IMR-90 (cell line): ENCODE measurements around the gene VPS50. TPM values are rescaled to one million over a fixed set of nuclear protein-coding genes. Genes with fewer than 3 reads are reported as not detected.

ENCODE experiments used
- ATAC-seq: fragments of 200-7000 bp; cut with Tn5 transposase; 2 replicates; pipeline ENCODE4 v1.9.1; 2020; ENCODE audit warnings: low read depth, mild to moderate bottlenecking, moderate library complexity
- BruUV-seq: library from RNA; stranded (reverse); fragments of 400-500 nt; replicated peaks from 2 replicates; lab custom pipeline; 2021; lab: Mats Ljungman, UMichigan
- CTCF ChIA-PET: fragments of 300-600 bp; formaldehyde crosslinking; extraction: SDS; loops from one replicate; lab custom pipeline; 2021; ENCODE audit warnings: antibody characterized with exemption; lab: Yijun Ruan, JAX
- POLR2A ChIA-PET: fragments of 300-600 bp; sonication (Branson Sonifier 250); formaldehyde crosslinking; loops from one replicate; lab custom pipeline; 2022; ENCODE audit warnings: antibody characterized with exemption; ENCODE audit not compliant: unreplicated experiment; lab: Charles Lee
- DNase-seq: peaks from one replicate; pipeline ENCODE4 v3.0.0; 2013
- H2AFZ ChIP-seq: replicated peaks from 2 replicates; pipeline ENCODE3; 2013; ENCODE audit warnings: low read length, mild to moderate bottlenecking; ENCODE audit not compliant: poor library complexity
- H2AK5ac ChIP-seq: 2 replicates; pipeline ENCODE4 v1.6.1; 2013; ENCODE audit warnings: low read depth, low read length, inconsistent platforms
- H2AK9ac ChIP-seq: replicated peaks from 2 replicates; pipeline ENCODE3; 2013; ENCODE audit warnings: mild to moderate bottlenecking, low read depth, low read length, moderate library complexity; ENCODE audit not compliant: poor library complexity
- H2BK120ac ChIP-seq: 2 replicates; pipeline ENCODE4 v1.6.1; 2013; ENCODE audit warnings: low read depth, low read length, inconsistent platforms
- H2BK15ac ChIP-seq: 3 replicates; pipeline ENCODE4 v1.6.1; 2013; ENCODE audit warnings: low read depth, low read length, inconsistent platforms
- H2BK20ac ChIP-seq: 2 replicates; pipeline ENCODE4 v1.6.1; 2013; ENCODE audit warnings: low read depth, mild to moderate bottlenecking, inconsistent platforms, low read length, moderate library complexity
- H2BK5ac ChIP-seq: 2 replicates; pipeline ENCODE4 v1.6.1; 2013; ENCODE audit warnings: mild to moderate bottlenecking, low read depth, low read length, inconsistent platforms; ENCODE audit not compliant: poor library complexity, severe bottlenecking
- H3K14ac ChIP-seq: replicated peaks from 2 replicates; pipeline ENCODE4 v1.6.1; 2013; ENCODE audit warnings: low read depth, low read length, inconsistent platforms
- H3K18ac ChIP-seq: 2 replicates; pipeline ENCODE4 v1.6.1; 2013; ENCODE audit warnings: low read depth, low read length, control low read depth
- H3K23ac ChIP-seq: 2 replicates; pipeline ENCODE4 v1.6.1; 2013; ENCODE audit warnings: low read depth, low read length, inconsistent platforms
- H3K27ac ChIP-seq: 2 replicates; pipeline ENCODE4 v1.5.1; 2013; ENCODE audit warnings: mild to moderate bottlenecking, control low read depth, low read length; ENCODE audit not compliant: insufficient read depth
- H3K27me3 ChIP-seq: 2 replicates; pipeline ENCODE4 v1.6.1; 2013; ENCODE audit warnings: low read length; ENCODE audit not compliant: control insufficient read depth, insufficient read depth
- H3K36me3 ChIP-seq: 2 replicates; pipeline ENCODE4 v1.6.1; 2013; ENCODE audit warnings: low read length, mixed read lengths; ENCODE audit not compliant: control insufficient read depth, insufficient read depth
- H3K4ac ChIP-seq: 2 replicates; pipeline ENCODE4 v1.6.1; 2013; ENCODE audit warnings: low read depth, low read length, inconsistent platforms
- H3K4me1 ChIP-seq: 2 replicates; pipeline ENCODE4 v1.6.1; 2013; ENCODE audit warnings: low read length, mixed read lengths; ENCODE audit not compliant: control insufficient read depth, insufficient read depth
- H3K4me2 ChIP-seq: 2 replicates; pipeline ENCODE4 v1.6.1; 2013; ENCODE audit warnings: low read depth, mild to moderate bottlenecking, control low read depth, low read length, moderate library complexity
- H3K4me3 ChIP-seq: 2 replicates; pipeline ENCODE4 v1.5.1; 2013; ENCODE audit warnings: low read depth, mild to moderate bottlenecking, control low read depth, low read length, moderate library complexity; ENCODE audit not compliant: insufficient read depth
- H3K56ac ChIP-seq: 2 replicates; pipeline ENCODE4 v1.6.1; 2013; ENCODE audit warnings: low read length, inconsistent platforms; ENCODE audit not compliant: insufficient read depth; ENCODE audit errors: extremely low read depth
- H3K79me1 ChIP-seq, 2 experiments: 2 replicates each; pipeline ENCODE4 v1.6.1; 2013; ENCODE audit warnings: low read length in 2 of 2, inconsistent platforms in 1 of 2, low read depth in 1 of 2
- H3K9ac ChIP-seq: 2 replicates; pipeline ENCODE4 v1.6.1; 2013; ENCODE audit warnings: low read depth, low read length, control low read depth
- H3K9me1 ChIP-seq: 2 replicates; pipeline ENCODE4 v1.6.1; 2013; ENCODE audit warnings: low read length, inconsistent platforms; ENCODE audit not compliant: insufficient read depth
- H3K9me3 ChIP-seq: 2 replicates; pipeline ENCODE4 v1.6.1; 2013; ENCODE audit warnings: low read length; ENCODE audit not compliant: control insufficient read depth, insufficient read depth
- H4K20me1 ChIP-seq: 2 replicates; pipeline ENCODE4 v1.6.1; 2013; ENCODE audit warnings: low read length, inconsistent platforms; ENCODE audit not compliant: insufficient read depth
- H4K5ac ChIP-seq: 2 replicates; pipeline ENCODE4 v1.6.1; 2013; ENCODE audit warnings: mild to moderate bottlenecking, low read depth, low read length, control low read depth
- H4K8ac ChIP-seq, 2 experiments: 2 replicates each; pipeline ENCODE4 v1.6.1; 2013; ENCODE audit warnings: low read depth in 2 of 2, low read length in 2 of 2, control low read depth in 1 of 2, inconsistent platforms in 1 of 2
- H4K91ac ChIP-seq: 2 replicates; pipeline ENCODE4 v1.6.1; 2013; ENCODE audit warnings: low read depth, low read length, inconsistent platforms; ENCODE audit not compliant: insufficient read depth
- CEBPB ChIP-seq: IDR thresholded peaks from 2 replicates; pipeline ENCODE4 v1.6.1; 2012; ENCODE audit warnings: low read depth, low read length, improper control_type of control experiment
- CHD1 ChIP-seq: IDR thresholded peaks from 2 replicates; pipeline ENCODE4 v1.6.1; 2012; ENCODE audit warnings: low read depth, low read length, improper control_type of control experiment
- ELK1 ChIP-seq: fragments of 150-350 bp; IDR thresholded peaks from 2 replicates; pipeline ENCODE4 v1.6.1; 2016; ENCODE audit warnings: low read depth, mild to moderate bottlenecking, low read length, moderate library complexity, borderline replicate concordance
- FOS ChIP-seq: fragments of 150-350 bp; IDR thresholded peaks from 2 replicates; pipeline ENCODE4 v1.6.1; 2016; ENCODE audit warnings: low read depth, low read length
- MAFK ChIP-seq: IDR thresholded peaks from 2 replicates; pipeline ENCODE4 v1.6.1; 2012; ENCODE audit warnings: low read depth, low read length, improper control_type of control experiment
- MAZ ChIP-seq: IDR thresholded peaks from 2 replicates; pipeline ENCODE4 v1.6.1; 2012; ENCODE audit warnings: low read depth, mild to moderate bottlenecking, low read length, improper control_type of control experiment, moderate library complexity, borderline replicate concordance
- MXI1 ChIP-seq: IDR thresholded peaks from 2 replicates; pipeline ENCODE4 v1.6.1; 2012; ENCODE audit warnings: low read depth, mild to moderate bottlenecking, low read length, moderate library complexity, borderline replicate concordance
- NFE2L2 ChIP-seq: fragments of 150-350 bp; IDR thresholded peaks from 2 replicates; pipeline ENCODE4 v1.6.1; 2016; ENCODE audit warnings: low read depth, mild to moderate bottlenecking, low read length
- RAD21 ChIP-seq: IDR thresholded peaks from 2 replicates; pipeline ENCODE4 v1.6.1; 2012; ENCODE audit warnings: low read length, improper control_type of control experiment
- RFX5 ChIP-seq: IDR thresholded peaks from 2 replicates; pipeline ENCODE4 v1.8.0; 2012; ENCODE audit warnings: low read depth, mild to moderate bottlenecking, low read length, moderate library complexity
- WGBS, 2 experiments: methylation state at CpG; one replicate each; pipeline versions ENCODE4 v1.1.5 to v1.1.7; 2013; ENCODE audit warnings: missing lambda C conversion rate in 2 of 2; ENCODE audit not compliant: insufficient read length in 1 of 2; ENCODE audit errors: extremely low coverage in 2 of 2; 5-methylcytosine and 5-hydroxymethylcytosine counted together
- dilution Hi-C: fragments of 300-500 bp; cut with HindIII; formaldehyde crosslinking; loops from one replicate; pipeline ENCODE4 v1.14.3; 2018; ENCODE audit warnings: low sequenced_read_pairs; ENCODE audit not compliant: unreplicated experiment
- in situ Hi-C: fragments of 300-500 bp; cut with MboI; formaldehyde crosslinking; loops from 3 replicates; pipeline ENCODE4 v1.14.3; 2019; ENCODE audit warnings: low sequenced_read_pairs, inconsistent platforms, mixed read lengths
- intact Hi-C: fragments of 100-400 bp; cut with micrococcal nuclease; formaldehyde crosslinking; loops from 2 replicates; pipeline ENCODE4 v1.10.0; 2022
- polyA plus RNA-seq, 3 experiments: library from polyadenylated mRNA; depleted of rRNA; stranded (reverse); fragments of >200 nt; gene quantifications; 2 replicates each; pipeline ENCODE4 v1.2.3, GENCODE V29; 2012; ENCODE audit warnings: low replicate concordance in 1 of 3
- total RNA-seq: library from RNA; depleted of rRNA; stranded (reverse); fragments of >200 nt; gene quantifications from 2 replicates; pipeline ENCODE4 v1.2.3, GENCODE V29; 2012

The VPS50 gene
- total and polyA plus RNA-seq, 2 of the 4 experiments (the other 2 are of a cell fraction): 7.1 to 22.0 TPM

GRCh38 chr7:93364806-93365205, 132.6 kb downstream of the VPS50 start:
- H3K4me1 ChIP-seq: no peaks in the 10 kb centered on the region
- H2AK5ac ChIP-seq: no peak overlapping the region
- no peak overlapping the region for H2BK20ac ChIP-seq
- BruUV-seq: no TSS peak
- no peaks in the 10 kb centered on the region for H3K27me3 ChIP-seq
- H3K27ac ChIP-seq: no peak overlapping the region
- H3K79me1 ChIP-seq: no peaks in the 10 kb centered on the region
- H2AK9ac ChIP-seq: no peak overlapping the region
- H3K9me1 ChIP-seq: no peaks in the 10 kb centered on the region
- no CpG with 5 or more reads among the region's 1 CpG for WGBS, 2 experiments
- H3K18ac ChIP-seq: no peak overlapping the region
- no peaks in the 10 kb centered on the region for H3K36me3 ChIP-seq
- H2AFZ ChIP-seq: no peak overlapping the region
- in situ Hi-C loops (loop anchor here (5.0 kb wide), 1 partner anchor 98 kb away; no protein-coding TSS in a partner anchor), dilution Hi-C loops (no loop called here), intact Hi-C loops (no loop called here)
- TF ChIP-seq MAZ (no peak), CHD1 (no peak), RFX5 (no peak), MAFK (no peak), MXI1 (no peak), ELK1 (no peak), NFE2L2 (no peak), FOS (no peak), RAD21 (no peak), CEBPB (no peak)
- H2BK5ac ChIP-seq: no peak overlapping the region
- POLR2A ChIA-PET: no interaction called here
- H4K91ac ChIP-seq: no peak overlapping the region
- no peaks in the 10 kb centered on the region for H3K9me3 ChIP-seq
- no peak overlapping the region for H3K14ac ChIP-seq
- no peak overlapping the region for H2BK120ac ChIP-seq
- no peak overlapping the region for H3K4me3 ChIP-seq
- no peak overlapping the region for H3K23ac ChIP-seq
- no peak overlapping the region for H3K9ac ChIP-seq
- CTCF ChIA-PET: interaction anchor here (2.1 kb wide), 1 partner anchor 10 kb away, joined by 13 read pairs; no protein-coding TSS in a partner anchor
- no peak overlapping the region for H3K56ac ChIP-seq
- H4K20me1 ChIP-seq: no peaks in the 10 kb centered on the region
- H4K5ac ChIP-seq: no peak overlapping the region
- DNase-seq (no peak), ATAC-seq (no peak)
- no peak overlapping the region for H3K4ac ChIP-seq
- no peak overlapping the region for H3K4me2 ChIP-seq
- no peak overlapping the region for H2BK15ac ChIP-seq
- no peak overlapping the region for H4K8ac ChIP-seq
